Right lobe of liver (tissue), 6 donors: ENCODE results near the gene CES5A. TPM values are rescaled to one million over a fixed set of nuclear protein-coding genes. Genes with fewer than 3 reads are reported as not detected.
"Not testable (repeated sequence)": the region's sequence is repeated elsewhere in the genome, so short reads cannot be mapped to it uniquely, and the experiment has no call there.

Experiments used
- ATAC-seq, 4 donors: fragments of 200-7000 bp; cut with Tn5 transposase; one replicate each; pipeline ENCODE4 v1.9.1; 2020; ENCODE audit warnings: mild to moderate bottlenecking in 4 of 4, moderate library complexity in 4 of 4
- DNase-seq, 3 donors: peaks; one replicate each; pipeline ENCODE4 v3.0.0-alpha.2; 2020
- H3K27ac ChIP-seq, 3 donors: fragments of 200-600 bp; one replicate each; pipeline ENCODE4 v1.8.0; 2022
- H3K27me3 ChIP-seq, 2 donors: fragments of 200-600 bp; one replicate each; pipeline ENCODE4 v1.8.0; 2022
- H3K36me3 ChIP-seq, 4 donors: fragments of 200-600 bp; sonication (generic) in 1 of 4; one replicate each; pipeline versions ENCODE4 v1.5.1 to v1.8.0; 2017 to 2022; ENCODE audit warnings: control low read depth in 1 of 4
- H3K4me1 ChIP-seq, 4 donors: fragments of 200-600 bp; sonication (generic) in 1 of 4; one replicate each; pipeline versions ENCODE4 v1.5.1 to v1.8.0; 2017 to 2022; ENCODE audit warnings: control low read depth in 1 of 4
- H3K4me3 ChIP-seq, 3 donors: fragments of 200-600 bp; one replicate each; pipeline ENCODE4 v1.8.0; 2022
- H3K9me3 ChIP-seq, 4 donors: fragments of 200-600 bp; sonication (generic) in 1 of 4; one replicate each; pipeline versions ENCODE4 v1.5.1 to v1.8.0; 2017 to 2022; ENCODE audit warnings: control low read depth in 1 of 4
- POLR2A ChIP-seq: fragments of 450-650 bp; IDR thresholded peaks from one replicate; pipeline ENCODE4 v1.6.1; 2017; ENCODE audit warnings: antibody characterized with exemption, mild to moderate bottlenecking
- WGBS: methylation state at CpG from one replicate; pipeline ENCODE4 v1.1.6; 2018; ENCODE audit warnings: low coverage, low lambda C conversion rate; ENCODE audit not compliant: insufficient coverage; ENCODE audit errors: missing lambda C conversion rate; 5-methylcytosine and 5-hydroxymethylcytosine counted together
- intact Hi-C, 2 donors: fragments of 100-400 bp; cut with DNase I; formaldehyde crosslinking; loops; one replicate each; pipeline versions ENCODE4 v1.11.2 to v1.14.1; 2022
- total RNA-seq, 6 experiments: library from RNA; depleted of rRNA in 2 of 6; stranded (reverse); fragments of >200 nt in 2 of 6; fragmentation: NEBNext Ultra II Directional in 3 of 6; extraction: Animal tissue kit (Norgen Biotek cat#: 25700) in 3 of 6; gene quantifications; one replicate each; pipeline versions ENCODE4 v1.1.0 to v1.2.4, GENCODE V29; 2016 to 2023
- TF ChIP-seq, protein P1 (sequence below), 4 donors: fragments of 200-600 bp in 3 of 4; fragments of 450-650 bp in 1 of 4; IDR thresholded peaks; one replicate each; pipeline versions ENCODE4 v1.5.1 to v1.8.0; 2016 to 2022; ENCODE audit warnings: antibody characterized with exemption in 4 of 4, mild to moderate bottlenecking in 2 of 4
- donor health status: DM: no; HTN: yes; CAD: no.
- donor health status: DM: no; HTN: no; CAD: no.
- donor health status: DM: no; HTN: no; CAD: no.
- donor health status: DM: no; HTN: yes; CAD: no.
- donor health status: DM: no; HTN: yes; CAD: no.

The CES5A gene
- total RNA-seq, 6 experiments from 2014 or later: 1.2 to 5.2 (median 2.8) TPM

GRCh38 chr16:55914383-55914782 is 39.2 kb upstream of the CES5A start:
- TF ChIP-seq, protein P1, sequence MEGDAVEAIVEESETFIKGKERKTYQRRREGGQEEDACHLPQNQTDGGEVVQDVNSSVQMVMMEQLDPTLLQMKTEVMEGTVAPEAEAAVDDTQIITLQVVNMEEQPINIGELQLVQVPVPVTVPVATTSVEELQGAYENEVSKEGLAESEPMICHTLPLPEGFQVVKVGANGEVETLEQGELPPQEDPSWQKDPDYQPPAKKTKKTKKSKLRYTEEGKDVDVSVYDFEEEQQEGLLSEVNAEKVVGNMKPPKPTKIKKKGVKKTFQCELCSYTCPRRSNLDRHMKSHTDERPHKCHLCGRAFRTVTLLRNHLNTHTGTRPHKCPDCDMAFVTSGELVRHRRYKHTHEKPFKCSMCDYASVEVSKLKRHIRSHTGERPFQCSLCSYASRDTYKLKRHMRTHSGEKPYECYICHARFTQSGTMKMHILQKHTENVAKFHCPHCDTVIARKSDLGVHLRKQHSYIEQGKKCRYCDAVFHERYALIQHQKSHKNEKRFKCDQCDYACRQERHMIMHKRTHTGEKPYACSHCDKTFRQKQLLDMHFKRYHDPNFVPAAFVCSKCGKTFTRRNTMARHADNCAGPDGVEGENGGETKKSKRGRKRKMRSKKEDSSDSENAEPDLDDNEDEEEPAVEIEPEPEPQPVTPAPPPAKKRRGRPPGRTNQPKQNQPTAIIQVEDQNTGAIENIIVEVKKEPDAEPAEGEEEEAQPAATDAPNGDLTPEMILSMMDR (IDR thresholded peaks at IDR 0.05): no peak
- WGBS: 32% methylated on average over 6 of the region's 6 CpGs
- no peak for DNase-seq
- intact Hi-C loops: no loop called here
- ATAC-seq: no peak
- H3K4me1 ChIP-seq: no peaks in the 10 kb centered on the region
- no peak overlapping the region for H3K4me3 ChIP-seq
- H3K9me3 ChIP-seq: no peaks in the 10 kb centered on the region
- no peaks in the 10 kb centered on the region for H3K36me3 ChIP-seq
- H3K27me3 ChIP-seq: no peaks in the 10 kb centered on the region
- no peak overlapping the region for H3K27ac ChIP-seq

GRCh38 chr16:55913716-55914115 is 38.5 kb upstream of the CES5A start:
- H3K36me3 ChIP-seq: no peaks in the 10 kb centered on the region
- no peak overlapping the region for H3K27ac ChIP-seq
- no peaks in the 10 kb centered on the region for H3K4me1 ChIP-seq
- no peaks in the 10 kb centered on the region for H3K9me3 ChIP-seq
- WGBS: 63% methylated on average over 2 of the region's 2 CpGs
- intact Hi-C loops: no loop called here
- no peak overlapping the region for H3K4me3 ChIP-seq
- no peaks in the 10 kb centered on the region for H3K27me3 ChIP-seq
- no peak for DNase-seq
- TF ChIP-seq POLR2A: no peak
- TF ChIP-seq, protein P1 (IDR thresholded peaks at IDR 0.05): no peak
- ATAC-seq: no peak

DNA sequence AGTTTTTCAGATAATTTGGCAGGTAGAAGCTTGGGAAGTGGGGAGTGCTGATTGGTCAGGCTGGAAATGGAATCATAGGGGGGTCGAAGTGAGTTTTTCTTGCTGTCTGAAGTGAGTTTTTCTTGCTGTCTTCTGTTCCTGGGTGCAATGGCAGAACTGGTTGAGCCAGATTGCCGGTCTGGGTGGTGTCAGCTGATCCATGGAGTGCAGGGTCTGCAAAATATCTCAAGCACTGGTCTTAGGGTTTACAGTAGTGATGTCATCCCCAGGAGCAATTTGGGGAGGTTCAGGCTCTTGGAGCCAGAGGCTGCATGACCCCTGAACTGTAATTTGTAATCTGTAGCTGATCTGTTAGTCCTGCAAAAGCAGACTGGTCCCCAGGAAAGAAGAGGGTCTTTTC is 37.9 kb upstream of the CES5A start:
- H3K27ac ChIP-seq, intact Hi-C loops, H3K9me3 ChIP-seq, H3K27me3 ChIP-seq, H3K4me3 ChIP-seq, H3K4me1 ChIP-seq, DNase-seq, ATAC-seq, H3K36me3 ChIP-seq: not testable (repeated sequence)
- 29% methylated on average over 1 of the region's 2 CpGs for WGBS

GRCh38 chr16:55912022-55912421 is 36.8 kb upstream of the CES5A start:
- 76% methylated on average over 6 of the region's 9 CpGs for WGBS
- no peaks in the 10 kb centered on the region for H3K9me3 ChIP-seq
- no peaks in the 10 kb centered on the region for H3K27me3 ChIP-seq
- intact Hi-C loops: no loop called here
- TF ChIP-seq, protein P1 (IDR thresholded peaks at IDR 0.05): no peak
- TF ChIP-seq POLR2A: no peak
- no peaks in the 10 kb centered on the region for H3K4me1 ChIP-seq
- H3K27ac ChIP-seq: no peak overlapping the region
- H3K4me3 ChIP-seq: no peak overlapping the region
- no peaks in the 10 kb centered on the region for H3K36me3 ChIP-seq
- ATAC-seq (no peak), DNase-seq (no peak)

DNA sequence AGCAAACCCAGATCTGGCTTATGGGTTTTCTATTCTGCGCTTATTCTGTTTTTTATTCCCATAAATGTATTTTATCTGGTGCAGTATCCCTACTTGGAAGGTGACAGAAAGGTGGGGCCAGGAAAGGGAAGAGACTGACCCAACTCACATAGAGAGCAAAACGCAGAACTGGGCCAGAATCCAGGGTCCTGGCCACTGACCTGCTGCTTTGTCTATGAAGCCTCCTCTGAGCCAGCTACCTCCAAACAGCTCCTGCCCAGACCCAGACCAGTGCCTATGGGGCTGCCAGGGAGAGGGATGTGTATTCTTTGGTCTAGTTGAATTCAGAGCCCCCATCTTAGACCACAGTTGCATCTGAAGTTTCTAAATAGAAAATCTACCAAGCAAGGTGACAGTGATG is 36.4 kb upstream of the CES5A start:
- Histone ChIP-seq H3K4me1 (no peaks in the 10 kb centered on the region), H3K4me3 (no peak overlapping the region), H3K27me3 (no peaks in the 10 kb centered on the region), H3K36me3 (no peaks in the 10 kb centered on the region), H3K27ac (no peak overlapping the region), H3K9me3 (no peaks in the 10 kb centered on the region)
- intact Hi-C loops: no loop called here
- no peak for TF ChIP-seq POLR2A
- TF ChIP-seq, protein P1 (IDR thresholded peaks at IDR 0.05): no peak
- DNase-seq (no peak), ATAC-seq (no peak)
- WGBS: 78% methylated on average over 2 of the region's 2 CpGs
